GM23338 (cell line): ENCODE data around the gene DHRS7B.

Experiments used
- STAT1 ChIP-seq: IDR thresholded peaks from one replicate; pipeline ENCODE4 v1.6.1; 2016; ENCODE audit warnings: antibody characterized with exemption; ENCODE audit not compliant: unreplicated experiment
- TF ChIP-seq, protein P1 (sequence below), 2 experiments: fragments of 200-600 bp in 1 of 2; sonication (generic) in 1 of 2; conservative IDR thresholded peaks; 2 replicates each; pipeline versions ENCODE4 v1.5.1 to v1.6.1; 2016 to 2017; ENCODE audit warnings: antibody characterized with exemption in 2 of 2, low read depth in 2 of 2, mild to moderate bottlenecking in 2 of 2, moderate library complexity in 1 of 2

- TF ChIP-seq, protein P1, sequence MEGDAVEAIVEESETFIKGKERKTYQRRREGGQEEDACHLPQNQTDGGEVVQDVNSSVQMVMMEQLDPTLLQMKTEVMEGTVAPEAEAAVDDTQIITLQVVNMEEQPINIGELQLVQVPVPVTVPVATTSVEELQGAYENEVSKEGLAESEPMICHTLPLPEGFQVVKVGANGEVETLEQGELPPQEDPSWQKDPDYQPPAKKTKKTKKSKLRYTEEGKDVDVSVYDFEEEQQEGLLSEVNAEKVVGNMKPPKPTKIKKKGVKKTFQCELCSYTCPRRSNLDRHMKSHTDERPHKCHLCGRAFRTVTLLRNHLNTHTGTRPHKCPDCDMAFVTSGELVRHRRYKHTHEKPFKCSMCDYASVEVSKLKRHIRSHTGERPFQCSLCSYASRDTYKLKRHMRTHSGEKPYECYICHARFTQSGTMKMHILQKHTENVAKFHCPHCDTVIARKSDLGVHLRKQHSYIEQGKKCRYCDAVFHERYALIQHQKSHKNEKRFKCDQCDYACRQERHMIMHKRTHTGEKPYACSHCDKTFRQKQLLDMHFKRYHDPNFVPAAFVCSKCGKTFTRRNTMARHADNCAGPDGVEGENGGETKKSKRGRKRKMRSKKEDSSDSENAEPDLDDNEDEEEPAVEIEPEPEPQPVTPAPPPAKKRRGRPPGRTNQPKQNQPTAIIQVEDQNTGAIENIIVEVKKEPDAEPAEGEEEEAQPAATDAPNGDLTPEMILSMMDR (conservative IDR thresholded peaks at IDR 0.05; ENCODE audit: low read depth in 2 of 2) = no peak
- no peak for TF ChIP-seq STAT1
Observed at GRCh38 chr17:21143695-21144094, 16.9 kb downstream of the DHRS7B start.
